Ishikawa (cell line): ENCODE measurements around the gene CFAP77.

Experiments used
- CEBPB ChIP-seq: IDR thresholded peaks from 2 replicates; pipeline ENCODE4 v1.6.1; 2012
- CREB1 ChIP-seq: IDR thresholded peaks from 2 replicates; pipeline ENCODE4 v1.6.1; 2012; ENCODE audit warnings: low read depth
- EGR1 ChIP-seq: IDR thresholded peaks from 2 replicates; pipeline ENCODE4 v1.6.1; 2012
- EP300 ChIP-seq: IDR thresholded peaks from 2 replicates; pipeline ENCODE4 v1.6.1; 2012; ENCODE audit warnings: borderline replicate concordance
- FOXM1 ChIP-seq: IDR thresholded peaks from 2 replicates; pipeline ENCODE4 v1.6.1; 2012; ENCODE audit warnings: low read depth, borderline replicate concordance
- NFIC ChIP-seq: IDR thresholded peaks from 2 replicates; pipeline ENCODE4 v1.6.1; 2012
- RAD21 ChIP-seq: IDR thresholded peaks from 2 replicates; pipeline ENCODE4 v1.6.1; 2012; ENCODE audit warnings: low read depth
- REST ChIP-seq: IDR thresholded peaks from 2 replicates; pipeline ENCODE4 v1.6.1; 2012; ENCODE audit warnings: low read depth, mild to moderate bottlenecking
- TAF1 ChIP-seq: IDR thresholded peaks from 2 replicates; pipeline ENCODE4 v1.6.1; 2012; ENCODE audit warnings: low read depth, mild to moderate bottlenecking
- TCF12 ChIP-seq: IDR thresholded peaks from 2 replicates; pipeline ENCODE4 v1.6.1; 2012; ENCODE audit warnings: low read depth
- TEAD4 ChIP-seq: IDR thresholded peaks from 2 replicates; pipeline ENCODE4 v1.6.1; 2012
- YY1 ChIP-seq: IDR thresholded peaks from 2 replicates; pipeline ENCODE4 v1.6.1; 2012; ENCODE audit warnings: low read depth
- ZBTB7A ChIP-seq: IDR thresholded peaks from 2 replicates; pipeline ENCODE4 v1.6.1; 2012; ENCODE audit warnings: low read depth
- TF ChIP-seq, protein P1 (sequence below): IDR thresholded peaks from 2 replicates; pipeline ENCODE4 v1.6.1; 2012
- TF ChIP-seq, protein P2 (sequence below): IDR thresholded peaks from 2 replicates; pipeline ENCODE4 v1.6.1; 2012

The CFAP77 gene

DNA sequence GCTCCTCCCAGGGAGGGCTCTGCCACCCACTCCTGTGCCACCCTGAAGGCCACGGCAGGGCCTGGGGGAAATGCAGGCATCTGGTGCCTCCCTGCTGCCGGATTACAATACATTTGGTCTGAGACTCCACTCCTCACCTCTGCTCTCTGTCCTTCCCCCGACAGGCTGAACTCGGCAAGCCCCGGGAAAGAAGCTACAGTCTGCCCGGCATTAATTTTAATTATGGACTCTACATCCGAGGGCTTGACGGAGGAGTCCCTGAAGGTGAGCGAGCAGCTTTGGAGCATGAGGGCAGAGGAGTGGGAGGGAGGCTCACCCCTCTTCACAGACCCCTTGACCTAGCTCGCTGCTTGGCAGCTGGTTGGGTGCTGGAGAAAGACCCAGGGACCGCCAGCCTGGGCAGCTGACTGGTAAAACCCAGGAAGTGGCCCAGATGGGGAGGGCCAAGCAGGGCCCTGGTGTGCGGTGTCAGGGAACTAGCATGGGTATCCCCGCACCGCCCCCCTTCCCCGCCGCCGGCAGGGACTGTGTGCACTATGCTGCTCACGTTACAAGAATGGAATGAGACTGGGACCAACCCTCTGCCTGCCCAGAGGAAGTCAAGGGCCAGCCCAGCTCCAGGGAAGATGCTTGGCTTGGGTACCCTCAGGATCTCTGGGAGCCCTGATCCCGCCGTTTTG is 88.7 kb downstream of the CFAP77 start:
- TF ChIP-seq ZBTB7A (no peak), CREB1 (no peak), FOXM1 (no peak), EP300 (no peak), RAD21 (no peak), YY1 (no peak), TEAD4 (no peak), REST (no peak), TAF1 (no peak), EGR1 (no peak), TCF12 (no peak), NFIC (no peak)
- TF ChIP-seq, protein P1, sequence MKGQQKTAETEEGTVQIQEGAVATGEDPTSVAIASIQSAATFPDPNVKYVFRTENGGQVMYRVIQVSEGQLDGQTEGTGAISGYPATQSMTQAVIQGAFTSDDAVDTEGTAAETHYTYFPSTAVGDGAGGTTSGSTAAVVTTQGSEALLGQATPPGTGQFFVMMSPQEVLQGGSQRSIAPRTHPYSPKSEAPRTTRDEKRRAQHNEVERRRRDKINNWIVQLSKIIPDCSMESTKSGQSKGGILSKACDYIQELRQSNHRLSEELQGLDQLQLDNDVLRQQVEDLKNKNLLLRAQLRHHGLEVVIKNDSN = no peak
- TF ChIP-seq, protein P2, sequence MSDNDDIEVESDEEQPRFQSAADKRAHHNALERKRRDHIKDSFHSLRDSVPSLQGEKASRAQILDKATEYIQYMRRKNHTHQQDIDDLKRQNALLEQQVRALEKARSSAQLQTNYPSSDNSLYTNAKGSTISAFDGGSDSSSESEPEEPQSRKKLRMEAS = no peak

GRCh38 chr9:132499251-132499650 is 89.2 kb downstream of the CFAP77 start:
- TF ChIP-seq, protein P2 = no peak
- TF ChIP-seq RAD21 (no peak), EGR1 (no peak), TAF1 (no peak), REST (no peak), YY1 (no peak), FOXM1 (no peak), EP300 (no peak), TCF12 (no peak), NFIC (no peak), CEBPB (no peak), TEAD4 (no peak), CREB1 (no peak), ZBTB7A (no peak)
- TF ChIP-seq, protein P1 = no peak

DNA sequence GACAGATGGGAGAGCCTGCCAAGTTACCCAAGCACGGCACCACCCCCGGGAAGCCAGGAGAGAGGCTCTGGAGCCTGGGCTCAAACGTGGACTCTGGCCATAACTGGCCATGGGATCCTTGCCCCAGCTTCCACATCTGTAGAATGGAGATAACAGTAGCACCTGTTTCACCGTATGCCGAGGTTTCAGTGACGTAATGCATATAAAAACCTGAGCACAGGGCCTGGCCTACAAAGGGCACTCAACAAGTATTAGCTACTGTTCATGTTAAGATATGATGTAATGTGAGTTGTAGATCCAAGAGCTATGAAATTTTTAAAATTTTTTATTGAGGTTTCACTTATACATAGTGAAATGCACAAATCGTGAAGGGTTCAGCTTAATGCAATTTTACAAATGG is 90.2 kb downstream of the CFAP77 start:
- TF ChIP-seq CREB1 (no peak), TCF12 (no peak)

DNA sequence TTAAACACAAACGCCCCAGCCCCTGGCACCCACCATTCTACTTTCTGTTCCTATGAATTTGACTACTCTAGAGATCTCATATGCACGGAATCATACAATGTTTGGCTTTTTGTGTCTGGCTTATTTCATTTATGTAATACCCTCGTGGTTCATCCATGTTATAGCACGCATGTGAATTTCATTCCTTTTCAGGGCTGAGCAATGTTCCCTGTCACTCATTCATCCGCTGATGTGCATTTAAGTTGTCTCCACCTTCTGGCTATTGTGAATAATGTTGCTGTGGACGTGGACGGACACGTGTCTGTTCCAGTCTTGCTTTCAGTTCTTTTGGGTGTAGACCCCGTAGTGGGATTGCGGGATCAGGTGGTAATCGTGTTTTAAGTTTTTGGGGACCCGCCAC is 92.5 kb downstream of the CFAP77 start:
- TF ChIP-seq FOXM1 = no peak
- TF ChIP-seq RAD21 = no peak
- TF ChIP-seq TEAD4 = no peak
- TF ChIP-seq CREB1 = no peak
- TF ChIP-seq, protein P1 = no peak
- no peak for TF ChIP-seq NFIC
- TF ChIP-seq ZBTB7A = no peak
- TF ChIP-seq EGR1 = no peak
- TF ChIP-seq, protein P2 = no peak
- no peak for TF ChIP-seq REST
- no peak for TF ChIP-seq EP300
- no peak for TF ChIP-seq CEBPB
- no peak for TF ChIP-seq TAF1
- no peak for TF ChIP-seq YY1
- no peak for TF ChIP-seq TCF12
